NCI-H748 (cell line): Measurements from ENCODE around the gene AMBRA1.

ENCODE experiments used
- DNase-seq: peaks from one replicate; lab custom pipeline; 2025; ENCODE audit not compliant: unreplicated experiment; lab: John Stamatoyannopoulos, UW

The AMBRA1 gene

DNA sequence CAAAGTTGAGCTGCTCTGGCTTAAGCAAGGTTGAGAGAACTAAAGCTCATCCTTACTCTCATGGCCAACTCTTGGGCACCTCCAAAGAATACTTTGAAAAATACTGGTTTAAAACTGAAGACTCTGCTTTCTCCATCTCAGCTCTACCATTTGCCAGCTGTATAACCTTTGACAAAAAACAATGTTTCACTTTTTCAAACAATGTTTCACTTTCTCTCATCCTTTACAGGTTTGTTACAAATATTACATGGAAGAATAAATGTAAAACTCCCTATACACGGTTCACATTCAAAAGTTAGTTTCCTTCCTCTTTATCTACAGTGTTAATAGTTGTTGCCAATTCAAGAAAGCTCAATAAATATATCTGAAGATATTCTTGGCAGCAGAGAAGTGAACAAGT lies 19.2 kb downstream of the AMBRA1 start:
- no peak for DNase-seq

DNA sequence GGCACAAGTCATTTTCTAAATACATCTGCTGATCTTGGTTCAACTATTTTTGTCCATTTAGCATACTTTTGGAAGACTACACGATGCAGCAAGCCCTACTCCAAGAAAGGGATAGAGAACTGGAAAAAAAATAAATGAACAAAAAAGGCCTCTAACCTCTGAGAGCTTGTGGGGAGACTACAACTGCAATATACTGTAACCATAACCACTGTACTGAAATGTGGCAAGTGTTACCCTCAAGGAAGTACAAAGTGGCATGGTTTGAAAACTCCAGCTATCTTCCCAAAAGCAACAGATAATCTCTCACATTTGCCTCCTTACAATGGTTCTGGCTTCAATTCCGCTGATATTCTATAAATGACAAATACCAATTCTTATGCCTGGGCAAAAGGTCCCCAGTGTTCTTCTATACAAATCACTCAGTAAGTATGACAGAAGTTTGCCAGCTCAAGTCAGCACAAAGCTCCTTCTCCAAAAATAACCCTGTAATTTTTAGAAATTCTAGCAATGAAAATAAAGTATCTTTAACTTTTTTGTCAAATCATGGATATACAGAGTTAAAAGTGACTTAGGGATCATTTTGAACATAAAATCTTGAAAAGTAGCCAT lies 22.9 kb downstream of the AMBRA1 start:
- no peak for DNase-seq

DNA sequence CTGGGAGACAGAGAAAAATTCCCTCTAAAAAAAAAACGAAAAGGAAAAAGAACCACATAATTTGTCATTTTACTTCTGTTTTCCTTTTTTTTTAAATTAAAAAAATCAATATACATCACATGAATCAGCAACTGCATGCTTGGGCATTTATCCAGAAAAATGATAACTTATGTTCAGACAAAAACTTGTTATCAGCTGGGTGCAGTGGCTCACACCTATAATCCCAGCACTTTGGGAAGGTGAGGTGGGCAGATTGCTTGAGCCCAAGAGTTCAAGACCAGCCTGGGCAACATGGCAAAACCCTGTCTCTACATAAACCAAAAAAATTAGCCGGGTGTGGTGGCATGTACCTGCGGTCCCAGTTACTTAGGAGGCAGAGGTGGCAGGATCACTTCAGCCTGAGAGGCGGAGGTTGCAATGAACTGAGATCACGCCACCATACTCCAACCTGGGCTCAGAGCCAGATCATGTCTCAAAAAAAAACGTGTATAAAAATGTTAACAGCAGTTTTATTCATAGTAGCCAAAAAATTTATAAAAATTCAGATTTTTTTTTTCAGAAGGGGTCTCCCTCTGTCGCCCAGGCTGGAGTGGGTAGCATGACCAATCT lies 28.5 kb downstream of the AMBRA1 start:
- no peak for DNase-seq

DNA sequence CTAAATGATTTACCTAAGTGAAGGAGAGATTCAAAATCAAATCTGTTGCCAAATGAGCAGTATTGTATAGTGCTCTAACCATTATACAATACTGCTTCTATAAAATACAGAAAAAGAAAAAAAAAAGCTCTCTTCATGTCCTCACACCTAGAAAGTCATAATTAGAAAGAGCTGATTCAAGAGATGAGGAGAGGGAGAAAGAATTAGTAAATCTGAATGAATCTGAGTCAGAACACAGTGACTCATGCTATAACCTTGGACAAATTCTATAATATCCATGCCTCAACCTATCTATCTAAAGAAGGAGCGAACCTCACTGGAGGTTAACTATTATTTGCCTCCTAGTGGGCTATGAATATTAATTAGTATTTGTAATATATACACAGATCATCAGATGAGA lies 29.4 kb downstream of the AMBRA1 start:
- DNase-seq, result no peak

DNA sequence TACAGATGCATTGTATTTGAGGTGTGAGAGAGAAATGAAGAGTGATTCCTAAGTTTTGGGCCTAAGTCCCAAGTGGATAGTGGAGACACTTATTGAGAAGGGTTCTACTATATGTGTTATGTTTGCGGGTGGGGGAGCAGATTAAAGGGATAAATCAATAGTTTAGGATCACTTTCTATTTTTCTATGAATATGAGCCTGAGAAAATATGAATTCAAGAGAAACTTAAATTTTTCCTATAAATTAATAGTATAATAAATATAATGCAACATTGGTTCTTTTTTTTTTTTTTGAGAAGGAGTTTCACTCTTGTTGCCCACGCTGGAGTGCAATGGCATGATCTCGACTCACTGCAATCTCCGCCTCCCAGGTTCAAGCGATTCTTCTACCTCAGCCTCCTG lies 31.3 kb downstream of the AMBRA1 start:
- DNase-seq, result no peak

DNA sequence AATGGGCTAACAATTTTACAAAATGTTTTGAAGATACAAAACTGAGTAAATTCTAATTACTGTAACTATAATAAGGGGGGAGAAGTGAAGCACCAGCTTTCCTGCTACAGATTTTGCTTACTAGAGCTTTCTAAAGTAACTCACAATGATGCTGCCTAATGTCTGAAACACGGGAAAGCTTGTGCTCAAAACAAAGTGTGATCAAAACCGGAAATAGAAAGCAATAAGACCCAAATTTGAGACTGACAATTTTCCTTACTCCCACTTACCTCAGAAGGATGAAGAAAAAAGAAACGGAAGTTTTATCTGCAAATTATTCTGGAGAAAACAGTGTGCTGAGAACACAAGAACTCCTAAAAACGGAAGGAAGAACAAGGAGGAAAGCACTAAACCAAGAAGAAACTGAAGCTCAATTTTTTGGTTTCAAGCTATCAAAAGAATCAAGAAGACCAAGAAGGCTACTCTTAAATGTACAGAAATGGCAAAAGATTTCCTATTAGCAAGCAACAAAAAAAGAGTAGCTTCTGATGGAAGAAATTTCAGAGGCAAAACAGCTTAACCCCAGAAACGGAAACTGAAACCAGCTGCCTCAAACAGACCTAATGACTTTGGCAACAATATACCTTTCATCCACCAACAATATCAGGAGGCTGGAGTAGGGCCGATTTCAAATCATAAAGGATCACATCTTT lies 33.4 kb downstream of the AMBRA1 start:
- peak; percentile 4 for DNase-seq

DNA sequence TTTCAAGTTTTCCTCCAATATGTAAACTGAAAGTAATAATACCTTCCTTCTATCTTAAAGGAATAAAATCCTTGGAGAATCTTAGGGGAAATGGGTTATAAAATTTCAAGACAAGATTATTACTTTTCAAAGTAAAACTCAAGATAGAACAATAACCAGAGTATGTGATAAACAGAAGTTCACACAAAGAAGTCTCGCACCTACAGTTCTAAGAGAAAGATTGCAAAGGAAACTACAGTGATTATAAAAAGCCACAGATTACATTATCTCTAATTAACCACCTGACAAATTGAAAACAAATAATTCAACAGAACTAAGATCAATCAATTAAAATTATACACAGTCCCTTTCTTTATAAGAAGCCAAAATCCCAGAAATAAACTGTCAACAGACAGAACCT lies 34.0 kb downstream of the AMBRA1 start:
- DNase-seq, result no peak

DNA sequence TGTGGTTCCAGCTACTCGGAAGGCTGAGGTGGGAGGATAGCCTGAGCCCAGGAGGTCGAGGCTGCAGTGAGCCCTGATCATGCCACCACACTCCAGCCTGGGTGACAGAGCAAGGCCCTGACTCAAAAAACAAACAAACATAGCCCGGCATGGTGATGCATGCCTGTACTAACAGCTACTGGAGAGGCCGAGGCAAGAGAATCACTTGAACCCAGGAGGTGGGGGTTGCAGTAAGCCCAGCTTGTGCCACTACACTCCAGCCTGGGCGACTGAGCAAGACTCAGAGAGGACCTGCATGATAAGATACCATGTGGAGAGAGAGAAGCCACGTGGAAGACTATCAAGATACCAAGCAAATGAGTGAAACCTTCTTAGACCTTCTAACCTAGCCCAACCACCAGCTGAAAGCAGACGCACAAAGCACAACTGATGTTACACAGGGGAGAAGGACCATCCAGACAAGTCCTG lies 36.1 kb downstream of the AMBRA1 start:
- DNase-seq, result no peak

DNA sequence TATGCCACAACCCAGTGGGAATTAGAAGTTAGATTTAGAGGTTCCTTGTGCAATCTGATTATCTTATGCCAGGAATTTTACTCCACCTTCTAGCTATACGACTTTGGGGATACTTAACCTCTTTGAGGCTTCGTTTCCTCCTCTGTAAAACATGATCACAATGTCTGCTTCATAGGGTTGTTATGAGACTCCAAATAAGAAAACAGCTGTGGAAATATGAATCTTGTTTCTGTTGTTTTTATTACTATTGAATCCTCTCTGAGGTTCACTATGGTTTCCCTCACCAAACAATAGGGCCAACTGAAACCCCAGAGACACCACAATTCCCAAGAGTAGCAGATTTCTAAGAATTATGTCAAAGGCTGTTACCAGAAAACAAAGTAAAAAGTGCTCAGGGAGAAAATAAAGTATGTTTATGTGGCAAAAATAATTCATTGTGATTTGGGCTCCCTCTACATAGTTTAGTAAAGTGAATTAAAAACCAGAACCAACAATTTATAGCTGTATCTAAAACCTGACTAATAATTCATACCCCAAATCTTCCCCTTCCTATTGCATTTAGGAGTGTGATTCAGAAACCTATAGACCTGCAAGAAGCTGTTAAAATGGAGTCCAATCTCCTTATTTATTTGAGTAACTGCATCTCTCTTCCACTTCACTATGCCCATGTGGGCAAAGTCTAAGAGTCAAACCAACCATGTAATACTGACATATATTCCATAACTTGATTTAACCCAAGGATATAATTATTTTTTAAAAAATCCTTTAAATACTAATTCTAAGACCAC lies 38.4 kb downstream of the AMBRA1 start:
- DNase-seq, result no peak

DNA sequence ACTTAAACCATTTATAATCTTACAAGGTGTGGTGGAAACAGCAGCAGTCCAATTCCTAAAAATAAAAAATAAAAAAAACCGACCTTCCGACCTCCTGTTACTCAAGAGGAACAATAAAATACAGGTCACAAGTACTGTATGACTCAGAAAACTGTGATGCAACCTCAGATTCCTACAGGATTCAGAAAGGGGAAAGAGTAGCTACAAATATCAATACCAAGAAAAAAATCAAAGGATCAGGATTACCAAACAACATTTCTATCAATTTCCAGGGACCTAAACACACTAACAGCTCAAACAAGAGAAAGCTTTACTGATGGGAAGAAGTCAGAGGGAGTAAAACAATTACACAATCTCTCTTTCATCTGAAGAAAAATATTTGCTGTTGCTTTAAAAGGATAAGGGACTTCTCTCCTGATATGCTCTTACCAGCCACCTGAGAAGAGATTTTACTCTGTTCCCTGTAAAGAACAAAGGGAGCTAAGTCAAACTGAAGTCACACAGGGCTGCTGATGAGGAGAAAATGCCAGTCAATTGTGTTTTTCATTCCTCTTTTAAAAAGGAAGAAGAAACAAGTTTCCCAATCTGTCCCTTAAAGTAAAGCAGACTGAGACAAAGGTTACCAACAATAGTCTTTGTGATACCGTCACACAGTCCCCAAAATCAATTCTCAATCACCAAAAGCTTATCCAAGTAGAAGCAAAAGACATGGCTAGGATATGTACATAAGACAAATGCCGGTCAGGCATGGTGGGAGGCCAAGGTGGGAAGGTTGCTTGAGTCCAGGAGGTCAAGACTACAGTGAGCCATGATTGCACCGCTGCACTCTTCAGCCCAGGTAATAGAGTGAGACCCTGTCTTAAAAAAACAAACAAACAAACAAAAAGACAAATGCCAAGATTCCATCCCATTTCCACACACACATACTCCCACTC lies 39.3 kb downstream of the AMBRA1 start:
- DNase-seq, result no peak

DNA sequence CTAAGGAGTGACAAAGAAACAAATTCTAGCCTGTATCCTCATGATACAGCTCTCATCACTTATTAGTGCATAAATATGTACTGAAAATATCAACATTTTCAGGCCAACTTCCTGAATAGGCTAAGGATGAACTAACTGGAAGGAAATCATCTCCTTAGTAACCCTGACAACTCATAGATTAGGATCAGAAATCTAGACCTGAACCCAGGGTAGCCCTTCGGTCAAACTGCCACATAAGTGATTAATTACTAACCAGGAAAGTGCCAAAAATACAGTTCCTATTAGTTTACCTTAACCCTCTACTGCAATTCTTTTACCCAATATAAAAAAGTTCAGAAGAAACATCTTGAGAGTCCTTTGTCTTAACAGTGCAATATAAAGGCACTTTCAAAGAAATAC lies 40.0 kb downstream of the AMBRA1 start:
- no peak for DNase-seq

DNA sequence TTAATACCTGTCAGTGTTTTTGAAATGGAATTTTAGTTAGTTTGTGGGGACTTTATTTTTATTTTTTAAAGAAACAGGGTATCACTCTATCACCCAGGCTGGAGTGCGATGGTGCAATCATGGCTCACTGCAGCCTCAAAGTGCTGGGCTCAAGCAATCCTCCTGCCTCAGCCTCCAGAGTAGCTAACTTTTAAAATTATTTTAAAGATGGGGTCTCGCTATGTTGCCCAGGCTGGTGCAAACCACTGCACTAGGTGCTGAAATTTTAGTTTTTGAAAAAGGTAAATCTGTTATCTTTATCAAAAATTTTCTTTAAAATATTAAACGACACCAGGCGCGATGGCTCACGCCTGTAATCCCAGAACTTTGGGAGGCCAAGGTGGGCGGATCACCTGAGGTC lies 42.6 kb downstream of the AMBRA1 start:
- no peak for DNase-seq

DNA sequence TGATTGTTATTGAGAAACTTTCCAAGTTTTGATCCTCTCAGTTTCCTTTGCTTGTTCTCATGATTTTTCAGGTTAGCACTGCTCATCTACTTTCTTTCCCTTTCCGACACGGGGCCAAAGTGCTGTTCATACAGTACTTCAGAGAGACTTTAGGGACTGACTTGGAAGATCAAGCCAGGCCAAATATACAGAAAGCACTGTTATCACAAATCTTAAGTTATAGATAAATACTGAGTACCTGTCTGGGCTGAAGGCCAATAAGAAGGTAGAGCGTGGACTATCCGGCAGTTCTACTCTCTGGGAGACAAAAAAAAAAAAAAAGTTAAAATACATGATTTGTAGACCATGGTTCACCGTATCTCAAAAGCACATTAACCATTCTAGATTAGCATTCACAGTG lies 46.2 kb downstream of the AMBRA1 start:
- no peak for DNase-seq

DNA sequence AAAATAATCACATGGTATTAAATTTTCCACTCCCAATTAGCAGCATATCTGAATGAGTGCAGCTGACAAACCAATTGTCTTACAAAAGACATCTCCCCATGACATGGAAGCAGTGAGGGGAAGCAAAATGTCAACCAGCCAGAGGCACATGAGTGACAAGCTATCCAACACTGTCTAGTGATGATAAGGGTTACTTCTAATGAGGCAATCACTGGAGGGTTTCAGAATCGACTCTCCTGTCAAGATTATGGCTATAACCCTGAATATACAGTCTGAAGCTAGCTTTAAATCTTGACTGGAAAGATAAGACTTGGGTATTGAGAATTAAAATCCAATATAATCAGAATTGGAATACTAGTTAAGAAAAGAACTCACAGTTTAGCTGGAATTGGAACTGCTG lies 50.3 kb downstream of the AMBRA1 start:
- no peak for DNase-seq

DNA sequence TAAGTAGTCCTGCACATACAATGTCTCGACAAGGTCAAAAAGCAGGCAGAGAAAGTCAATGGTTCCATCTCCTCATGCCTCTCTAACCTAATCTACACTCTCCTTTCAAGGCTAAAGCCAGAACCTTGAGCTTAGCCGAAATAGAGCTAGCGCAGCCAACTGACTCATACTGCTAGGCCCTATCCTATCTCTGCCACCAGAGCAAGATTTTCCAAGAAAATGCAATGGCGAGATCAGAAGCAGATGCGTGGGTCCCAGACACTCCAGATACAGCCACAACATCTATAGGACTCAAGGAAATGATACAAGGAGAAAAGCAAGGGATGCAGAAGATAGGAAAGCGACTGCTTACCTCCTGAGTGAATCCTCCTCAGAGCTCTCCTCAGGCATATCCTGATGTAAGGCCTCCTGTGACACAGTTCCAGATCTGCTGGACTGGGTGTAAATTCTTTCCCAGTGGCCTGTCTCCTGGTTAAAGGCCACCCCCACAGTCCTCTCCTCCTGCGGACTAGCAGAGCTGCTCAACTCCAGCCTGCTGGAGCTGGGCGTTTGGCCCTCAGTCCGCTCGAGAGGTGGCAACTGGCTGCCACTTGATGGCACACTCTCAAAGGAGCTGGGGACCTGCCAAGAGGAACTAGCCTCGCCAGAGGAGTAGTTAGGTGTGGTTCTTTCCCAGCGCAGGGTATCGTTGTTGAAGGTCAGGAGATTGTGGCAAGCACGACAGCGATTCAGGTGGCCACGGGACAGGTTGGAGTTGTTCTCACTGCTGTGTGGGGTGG lies 52.0 kb downstream of the AMBRA1 start:
- DNase-seq, result no peak

DNA sequence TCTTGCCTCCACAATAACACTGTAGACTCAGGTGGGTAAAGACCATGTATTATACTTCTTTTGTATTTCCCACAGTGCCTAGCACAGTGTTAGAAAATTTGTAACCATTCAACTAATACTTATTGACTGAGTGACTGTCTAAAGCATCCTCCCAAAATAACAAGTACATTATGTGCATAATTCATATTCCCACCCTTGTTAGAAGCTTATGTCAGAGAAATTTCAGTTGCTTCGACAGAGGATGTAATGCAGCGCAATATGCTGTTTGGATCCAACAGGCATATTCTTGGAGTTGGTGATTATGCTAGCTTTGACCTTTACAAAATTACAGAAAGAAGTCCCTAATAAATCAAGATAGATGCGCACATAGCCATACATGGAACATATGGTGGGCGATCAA lies 53.0 kb downstream of the AMBRA1 start:
- no peak for DNase-seq

DNA sequence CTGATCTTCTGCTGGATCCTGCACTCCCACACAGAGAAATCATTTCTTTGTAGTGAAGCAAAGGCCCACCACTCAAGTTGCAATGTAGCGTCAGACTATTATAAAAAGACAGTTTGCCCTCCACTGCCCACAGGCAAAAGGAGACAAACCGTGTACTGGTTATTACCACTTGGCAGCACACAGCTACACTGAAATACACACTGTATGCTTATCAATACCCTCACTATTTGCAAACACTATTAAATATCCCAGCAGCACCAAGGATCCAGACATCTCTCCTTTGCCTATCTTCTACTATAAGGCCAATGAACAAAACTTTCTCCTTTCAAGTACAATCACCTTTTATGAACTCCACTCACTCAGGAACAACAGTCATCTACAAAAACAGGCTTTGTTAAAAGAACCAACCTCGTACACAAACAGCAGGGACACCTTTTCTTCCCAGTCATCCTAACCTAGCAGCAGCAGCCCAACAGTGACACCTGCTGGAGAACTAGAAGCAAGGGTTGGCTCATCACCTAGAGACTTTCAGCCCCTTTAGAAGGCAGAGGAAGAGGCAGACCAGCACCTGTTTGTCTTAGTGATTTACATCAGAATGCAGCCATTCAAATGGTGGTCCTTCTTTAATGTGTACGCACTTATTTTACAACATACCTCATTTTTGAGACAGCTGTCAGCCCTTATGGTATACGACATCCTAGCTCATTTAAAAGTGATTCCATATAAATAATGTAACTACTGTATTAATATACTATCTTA lies 56.1 kb downstream of the AMBRA1 start:
- peak; percentile 83 for DNase-seq

DNA sequence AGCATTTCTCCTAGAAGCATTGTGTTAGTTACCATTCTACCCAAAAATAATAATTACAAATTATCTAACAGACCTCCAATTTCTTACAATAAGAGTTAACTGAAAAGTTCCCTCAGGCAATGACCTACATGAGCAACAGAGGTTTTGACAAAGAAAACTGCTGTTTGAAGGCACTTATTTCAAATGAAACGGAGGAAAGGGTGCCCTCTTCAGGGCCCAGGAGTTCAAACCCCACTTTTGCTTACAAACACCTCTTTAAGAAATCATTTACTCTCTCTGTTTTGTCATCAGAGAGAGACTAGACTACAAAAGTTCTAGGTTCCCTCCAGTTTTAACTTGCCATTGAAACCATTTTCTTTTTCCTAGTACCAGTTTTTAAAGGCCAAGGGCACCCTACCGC lies 56.7 kb downstream of the AMBRA1 start:
- no peak for DNase-seq

DNA sequence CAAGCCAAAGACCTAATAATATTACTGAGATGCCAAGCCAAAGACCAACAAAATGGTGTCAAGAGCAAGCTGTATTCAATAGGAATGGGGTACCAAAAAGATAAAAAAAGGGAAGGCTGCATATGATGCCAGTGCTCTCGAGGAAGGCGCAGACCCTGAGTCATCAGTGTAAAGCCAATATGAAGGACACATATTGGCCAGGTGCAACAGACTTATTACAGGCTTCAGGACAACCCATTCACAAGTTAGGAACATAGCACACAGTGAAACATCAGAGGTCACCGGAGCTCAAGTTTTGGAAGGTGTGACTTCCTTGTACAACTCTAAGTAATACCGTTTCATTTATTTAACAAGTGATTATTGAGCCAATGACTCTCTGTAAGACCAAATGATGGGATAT lies 58.1 kb downstream of the AMBRA1 start:
- DNase-seq, result no peak
